ENCODE data around the gene TRIM4. TPM values are rescaled to one million over a fixed set of nuclear protein-coding genes. Genes with fewer than 3 reads are reported as not detected.

The TRIM4 gene
- total RNA-seq, 1 experiment from 2014 or later: 34.0 TPM

GRCh38 chr7:99919814-99920112 is 433 bp upstream of the TRIM4 start:
- H3K4me1 ChIP-seq (replicated peaks; ENCODE audit: insufficient read depth): peaks cover 16% of the 10 kb centered on the region
- ChIA-PET CTCF (interaction anchor here (0.6 to 1.4 kb wide), 5 partner anchors 10 to 288 kb away, joined by 3 to 4 read pairs (median 3); partner anchors contain the start of genes AP4M1 and MCM7), POLR2A (ENCODE audit: unreplicated experiment) (interaction anchor here (0.6 to 1.0 kb wide), 7 partner anchors 10 to 786 kb away, joined by 3 to 7 read pairs (median 3); partner anchors contain the start of genes ATP5MF and POP7)
- H3K79me2 ChIP-seq (ENCODE audit: low read depth): peaks cover 47% of the 10 kb centered on the region
- H3K27ac ChIP-seq: peak overlapping the region; percentile 65
- H3K9me3 ChIP-seq (ENCODE audit: insufficient read depth, low read depth): no peaks in the 10 kb centered on the region
- intact Hi-C loops (cut with micrococcal nuclease; ENCODE audit: unreplicated experiment): loop anchor here (2.0 kb wide), 1 partner anchor 161 kb away; the partner anchor contains the start of gene ZNF3
- BruUV-seq (replicated peaks): TSS peak; percentile 85
- TF ChIP-seq CTCF (conservative IDR thresholded peaks at IDR 0.05) (no peak), EZH2 (IDR thresholded peaks at IDR 0.05; ENCODE audit: low read depth) (no peak)
- H2AFZ ChIP-seq: peak overlapping the region; percentile 96
- peaks cover 20% of the 10 kb centered on the region for H4K20me1 ChIP-seq (ENCODE audit: insufficient read depth)
- H3K4me3 ChIP-seq: peak overlapping the region; percentile 97
- H3K36me3 ChIP-seq (ENCODE audit: low read depth): peaks cover 9% of the 10 kb centered on the region
- peaks cover 20% of the 10 kb centered on the region; the same call in 1 of the 2 replicates for H3F3A ChIP-seq (ENCODE audit: insufficient read depth, low read depth)
- H3K27me3 ChIP-seq (ENCODE audit: insufficient read depth, low read depth): no peaks in the 10 kb centered on the region
- DNase-seq: no peak
- H3K4me2 ChIP-seq: peak overlapping the region; percentile 91
- no peaks in the 10 kb centered on the region for H3K9me2 ChIP-seq (ENCODE audit: insufficient read depth)

- Histone ChIP-seq H3F3A (ENCODE audit: insufficient read depth, low read depth) (peaks cover 12% of the 10 kb centered on the region; the same call in 1 of the 2 replicates), H3K36me3 (ENCODE audit: low read depth) (peaks cover 16% of the 10 kb centered on the region), H3K9me3 (ENCODE audit: insufficient read depth, low read depth) (no peaks in the 10 kb centered on the region), H4K20me1 (ENCODE audit: insufficient read depth) (peaks cover 48% of the 10 kb centered on the region), H3K4me1 (replicated peaks; ENCODE audit: insufficient read depth) (no peaks in the 10 kb centered on the region), H3K79me2 (ENCODE audit: low read depth) (peaks cover 27% of the 10 kb centered on the region), H3K4me3 (no peak overlapping the region), H3K4me2 (no peak overlapping the region), H2AFZ (no peak overlapping the region), H3K27me3 (ENCODE audit: insufficient read depth, low read depth) (no peaks in the 10 kb centered on the region), H3K27ac (no peak overlapping the region), H3K9me2 (ENCODE audit: insufficient read depth) (no peaks in the 10 kb centered on the region)
- BruUV-seq (replicated peaks): no TSS peak
- intact Hi-C loops (cut with micrococcal nuclease; ENCODE audit: unreplicated experiment): no loop called here
- CTCF ChIA-PET: no interaction called here
- POLR2A ChIA-PET (ENCODE audit: unreplicated experiment): no interaction called here
- TF ChIP-seq EZH2 (IDR thresholded peaks at IDR 0.05; ENCODE audit: low read depth) (no peak), CTCF (conservative IDR thresholded peaks at IDR 0.05) (no peak)
- DNase-seq: no peak
Observed at GRCh38 chr7:99910976-99911375, 8.4 kb downstream of the TRIM4 start.

GRCh38 chr7:99901581-99901980 is 17.7 kb downstream of the TRIM4 start:
- ChIA-PET POLR2A (ENCODE audit: unreplicated experiment) (no interaction called here), CTCF (no interaction called here)
- 0 out of 2 replicates have a peak, but pooled peaks cover 2% of the 10 kb centered on the region for H3F3A ChIP-seq (ENCODE audit: insufficient read depth, low read depth)
- no peaks in the 10 kb centered on the region; the same call in 1 of the 2 replicates for H3K9me3 ChIP-seq (ENCODE audit: insufficient read depth, low read depth)
- no peak for DNase-seq
- no peaks in the 10 kb centered on the region for H3K4me1 ChIP-seq (replicated peaks; ENCODE audit: insufficient read depth)
- no peak overlapping the region for H3K4me2 ChIP-seq
- no peak overlapping the region for H2AFZ ChIP-seq
- H3K36me3 ChIP-seq (ENCODE audit: low read depth): peaks cover 24% of the 10 kb centered on the region
- no TSS peak for BruUV-seq (replicated peaks)
- peaks cover 8% of the 10 kb centered on the region for H4K20me1 ChIP-seq (ENCODE audit: insufficient read depth)
- H3K27ac ChIP-seq: no peak overlapping the region
- H3K27me3 ChIP-seq (ENCODE audit: insufficient read depth, low read depth): no peaks in the 10 kb centered on the region
- H3K9me2 ChIP-seq (ENCODE audit: insufficient read depth): no peaks in the 10 kb centered on the region
- H3K4me3 ChIP-seq: no peak overlapping the region
- no peak for TF ChIP-seq CTCF (conservative IDR thresholded peaks at IDR 0.05)
- TF ChIP-seq EZH2 (IDR thresholded peaks at IDR 0.05; ENCODE audit: low read depth): no peak
- H3K79me2 ChIP-seq (ENCODE audit: low read depth): no peaks in the 10 kb centered on the region
- intact Hi-C loops (cut with micrococcal nuclease; ENCODE audit: unreplicated experiment): no loop called here
